Tibial artery (tissue), 4 donors: Measurements from ENCODE around the gene UBALD1.
"Not testable (repeated sequence)": the region's sequence is repeated elsewhere in the genome, so short reads cannot be mapped to it uniquely, and the experiment has no call there.

Experiments used
- DNase-seq, 2 donors: peaks; one replicate each; pipeline ENCODE4 v3.0.0-alpha.2; 2019
- H3K27ac ChIP-seq, 2 donors: fragments of 200-600 bp; sonication (generic) in 1 of 2; 1 replicate in 1 of 2; 2 replicates in 1 of 2; pipeline ENCODE4 v1.5.1; 2018 to 2019; ENCODE audit warnings: mild to moderate bottlenecking in 1 of 2
- H3K27me3 ChIP-seq, 2 donors: fragments of 200-600 bp; sonication (generic) in 1 of 2; one replicate each; pipeline versions ENCODE4 v1.5.1 to v1.6.0; 2016 to 2019
- H3K36me3 ChIP-seq, 3 donors: fragments of 200-600 bp; sonication (generic) in 2 of 3; one replicate each; pipeline ENCODE4 v1.5.1; 2016 to 2019; ENCODE audit warnings: mild to moderate bottlenecking in 2 of 3
- H3K4me1 ChIP-seq, 4 donors: fragments of 200-600 bp; sonication (generic) in 2 of 4; 1 replicate in 3 of 4; 2 replicates in 1 of 4; pipeline ENCODE4 v1.5.1; 2016 to 2019
- H3K4me3 ChIP-seq, 2 donors: fragments of 200-600 bp; sonication (generic) in 1 of 2; 1 replicate in 1 of 2; 2 replicates in 1 of 2; pipeline ENCODE4 v1.5.1; 2018 to 2019; ENCODE audit warnings: mild to moderate bottlenecking in 2 of 2
- H3K9me3 ChIP-seq, 3 donors: fragments of 200-600 bp; sonication (generic) in 1 of 3; one replicate each; pipeline ENCODE4 v1.5.1; 2016 to 2019
- intact Hi-C: fragments of 100-400 bp; cut with DNase I; formaldehyde crosslinking; loops from one replicate; pipeline ENCODE4 v1.15.0; 2023; ENCODE audit warnings: low total_unique reads
- TF ChIP-seq, protein P1 (sequence below), 2 experiments: fragments of 200-600 bp in 1 of 2; fragments of 450-650 bp in 1 of 2; IDR thresholded peaks; one replicate each; pipeline ENCODE4 v1.5.1; 2017 to 2019; ENCODE audit warnings: antibody characterized with exemption in 2 of 2, mild to moderate bottlenecking in 1 of 2, moderate library complexity in 1 of 2

UBALD1 gene

DNA sequence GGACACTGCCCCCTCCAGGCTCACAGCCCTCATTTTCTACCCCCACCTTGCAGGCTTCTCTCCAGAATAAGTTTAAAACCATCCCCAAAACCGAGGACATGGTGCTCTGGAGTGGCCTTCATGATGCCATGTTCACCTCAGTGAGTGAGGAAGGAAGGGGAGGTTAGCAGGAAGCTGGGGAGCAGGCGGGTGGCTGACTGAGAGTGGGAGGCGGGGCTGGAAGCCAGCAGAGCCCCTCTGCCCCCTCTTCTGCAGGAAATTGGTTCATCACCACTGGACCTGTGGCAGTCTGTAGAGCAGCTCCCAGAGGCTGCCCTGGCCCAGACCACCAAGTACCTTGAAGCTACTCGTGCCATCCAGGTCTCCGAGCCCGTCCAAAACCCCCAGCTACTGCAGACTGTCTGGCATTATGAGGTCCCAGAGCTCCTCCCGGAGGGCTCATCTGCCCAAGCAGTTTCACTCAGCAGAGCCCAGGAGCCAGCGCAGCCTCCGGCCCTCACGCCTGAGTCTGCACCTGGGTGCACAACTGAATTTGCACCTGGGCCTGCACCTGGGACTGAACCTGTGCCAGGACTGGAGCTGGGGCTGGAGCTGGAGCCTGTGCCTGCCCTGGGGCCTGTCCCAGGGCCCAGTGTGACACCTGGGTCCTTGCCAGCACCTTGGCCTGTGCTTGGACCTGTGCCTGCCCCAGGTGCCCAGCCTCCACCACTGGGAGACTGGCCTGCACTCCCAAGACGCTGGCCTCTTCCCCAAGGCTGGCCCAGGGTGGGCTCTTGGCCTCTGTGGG lies 39.6 kb downstream of the UBALD1 start:
- DNase-seq: no peak
- no peak overlapping the region for H3K4me3 ChIP-seq

DNA sequence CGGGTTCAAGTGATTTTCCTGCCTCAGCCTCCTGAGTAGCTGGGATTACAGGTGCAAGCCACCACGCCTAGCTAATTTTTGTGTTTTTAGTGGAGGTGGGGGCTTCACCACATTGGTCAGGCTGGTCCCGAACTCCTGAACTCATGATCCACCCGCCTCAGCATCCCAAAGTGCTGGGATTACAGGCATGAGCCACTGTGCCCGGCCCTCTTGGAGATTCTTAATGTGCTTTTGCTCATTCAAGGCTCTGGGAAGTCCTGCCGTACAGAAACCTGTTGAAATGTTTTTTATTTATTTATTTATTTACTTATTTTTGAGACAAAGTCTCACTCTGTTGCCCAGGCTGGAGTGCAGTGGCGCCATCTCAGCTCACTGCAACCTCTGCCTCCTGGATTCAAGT lies 40.8 kb downstream of the UBALD1 start:
- H3K27ac ChIP-seq, intact Hi-C loops, H3K4me1 ChIP-seq, DNase-seq, H3K36me3 ChIP-seq, H3K9me3 ChIP-seq, H3K4me3 ChIP-seq: not testable (repeated sequence)
- peaks cover 0 to 19% of the 10 kb centered on the region in 2 donors for H3K27me3 ChIP-seq

More for the DNA sequence above, 39.6 kb downstream of the UBALD1 start:
- intact Hi-C loops: no loop called here
- Histone ChIP-seq H3K36me3 (no peaks in the 10 kb centered on the region), H3K9me3 (no peaks in the 10 kb centered on the region), H3K4me1 (no peaks in the 10 kb centered on the region), H3K27ac (no peak overlapping the region), H3K27me3 (peaks cover 0 to 15% of the 10 kb centered on the region in 2 donors)
- TF ChIP-seq, protein P1, sequence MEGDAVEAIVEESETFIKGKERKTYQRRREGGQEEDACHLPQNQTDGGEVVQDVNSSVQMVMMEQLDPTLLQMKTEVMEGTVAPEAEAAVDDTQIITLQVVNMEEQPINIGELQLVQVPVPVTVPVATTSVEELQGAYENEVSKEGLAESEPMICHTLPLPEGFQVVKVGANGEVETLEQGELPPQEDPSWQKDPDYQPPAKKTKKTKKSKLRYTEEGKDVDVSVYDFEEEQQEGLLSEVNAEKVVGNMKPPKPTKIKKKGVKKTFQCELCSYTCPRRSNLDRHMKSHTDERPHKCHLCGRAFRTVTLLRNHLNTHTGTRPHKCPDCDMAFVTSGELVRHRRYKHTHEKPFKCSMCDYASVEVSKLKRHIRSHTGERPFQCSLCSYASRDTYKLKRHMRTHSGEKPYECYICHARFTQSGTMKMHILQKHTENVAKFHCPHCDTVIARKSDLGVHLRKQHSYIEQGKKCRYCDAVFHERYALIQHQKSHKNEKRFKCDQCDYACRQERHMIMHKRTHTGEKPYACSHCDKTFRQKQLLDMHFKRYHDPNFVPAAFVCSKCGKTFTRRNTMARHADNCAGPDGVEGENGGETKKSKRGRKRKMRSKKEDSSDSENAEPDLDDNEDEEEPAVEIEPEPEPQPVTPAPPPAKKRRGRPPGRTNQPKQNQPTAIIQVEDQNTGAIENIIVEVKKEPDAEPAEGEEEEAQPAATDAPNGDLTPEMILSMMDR (IDR thresholded peaks at IDR 0.05): no peak

DNA sequence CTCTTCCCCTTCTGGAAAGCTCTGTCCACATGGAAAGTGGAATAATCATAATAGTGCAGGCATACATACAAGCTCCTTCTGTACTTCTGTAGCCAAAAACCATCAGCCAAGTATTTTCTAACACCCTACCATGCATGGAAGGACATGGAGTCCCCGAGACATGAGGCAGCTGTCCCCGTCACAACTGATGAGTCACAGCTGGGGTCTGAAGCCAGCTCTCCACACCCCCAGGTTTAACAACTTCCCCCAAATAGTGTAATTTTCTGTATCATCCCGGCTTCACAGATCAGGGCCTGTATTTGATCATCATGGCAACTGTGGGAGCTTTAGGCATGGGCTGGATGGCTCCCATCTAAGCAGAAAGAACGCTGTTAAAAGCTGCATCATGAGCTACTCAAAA lies 42.0 kb downstream of the UBALD1 start:
- intact Hi-C loops: no loop called here
- H3K4me3 ChIP-seq: no peak overlapping the region
- H3K36me3 ChIP-seq: no peaks in the 10 kb centered on the region
- H3K9me3 ChIP-seq: no peaks in the 10 kb centered on the region
- TF ChIP-seq, protein P1 (IDR thresholded peaks at IDR 0.05): no peak
- no peaks in the 10 kb centered on the region for H3K4me1 ChIP-seq
- no peak for DNase-seq
- no peak overlapping the region for H3K27ac ChIP-seq
- peaks cover 0 to 20% of the 10 kb centered on the region in 2 donors for H3K27me3 ChIP-seq

DNA sequence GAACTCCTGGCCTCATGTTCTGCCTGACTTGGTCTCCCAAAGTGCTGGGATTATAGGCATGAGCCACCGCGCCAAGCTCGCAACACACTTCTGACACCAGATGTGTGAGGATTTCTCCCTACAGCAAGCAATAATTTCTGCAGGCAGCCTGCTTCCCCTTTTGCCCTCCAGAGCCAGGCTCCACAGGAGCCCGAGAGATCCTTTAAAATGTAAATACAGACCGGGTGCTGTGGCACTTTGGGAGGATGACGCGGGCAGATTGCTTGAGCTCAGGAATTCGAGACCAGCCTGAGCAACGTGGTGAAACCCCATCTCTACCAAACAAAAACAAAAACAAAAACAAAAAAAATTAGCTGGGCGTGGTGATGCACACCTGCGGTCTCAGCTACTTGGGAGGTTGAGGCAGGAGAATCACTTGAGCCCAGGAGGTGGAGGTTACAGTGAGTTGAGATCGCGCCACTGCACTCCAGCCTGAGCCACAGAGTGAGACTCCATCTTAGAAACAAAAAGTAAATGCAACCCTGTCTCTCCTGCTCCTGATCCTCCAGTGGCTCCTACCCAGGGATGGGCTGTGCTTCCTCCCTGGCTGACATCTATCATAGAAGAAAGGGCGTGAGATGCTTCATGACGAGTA lies 43.9 kb downstream of the UBALD1 start:
- no peak overlapping the region for H3K4me3 ChIP-seq
- no peak overlapping the region for H3K27ac ChIP-seq
- TF ChIP-seq, protein P1 (IDR thresholded peaks at IDR 0.05): no peak

DNA sequence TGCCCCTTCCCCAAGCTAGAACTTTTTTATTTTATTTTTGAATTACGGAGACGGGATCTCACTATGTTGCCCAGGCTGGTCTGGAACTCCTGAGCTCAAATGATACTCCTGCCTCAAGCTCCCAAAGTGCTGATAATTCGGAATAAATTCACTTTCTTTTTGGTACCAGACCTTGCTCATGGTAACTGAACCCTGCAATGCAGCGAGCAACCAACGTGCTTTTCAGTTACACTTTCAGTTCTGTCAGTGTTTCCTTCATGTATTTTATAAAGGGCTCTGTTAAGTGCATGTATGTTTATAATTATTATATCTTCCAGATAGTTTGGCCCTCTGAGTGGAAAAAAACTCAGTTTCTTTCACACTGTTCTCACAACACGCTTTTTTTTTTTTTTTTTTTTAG lies 44.6 kb downstream of the UBALD1 start:
- H3K4me1 ChIP-seq: no peaks in the 10 kb centered on the region
- no peaks in the 10 kb centered on the region for H3K36me3 ChIP-seq
- intact Hi-C loops: no loop called here
- peaks cover 0 to 12% of the 10 kb centered on the region in 2 donors for H3K27me3 ChIP-seq
- no peaks in the 10 kb centered on the region for H3K9me3 ChIP-seq
- TF ChIP-seq, protein P1 (IDR thresholded peaks at IDR 0.05): no peak
- H3K4me3 ChIP-seq: no peak overlapping the region
- DNase-seq: no peak
- no peak overlapping the region for H3K27ac ChIP-seq

More for the DNA sequence above, 43.9 kb downstream of the UBALD1 start:
- Histone ChIP-seq H3K9me3 (no peaks in the 10 kb centered on the region), H3K4me1 (no peaks in the 10 kb centered on the region), H3K36me3 (no peaks in the 10 kb centered on the region), H3K27me3 (peaks cover 0 to 17% of the 10 kb centered on the region in 2 donors)
- intact Hi-C loops: no loop called here
- no peak for DNase-seq

DNA sequence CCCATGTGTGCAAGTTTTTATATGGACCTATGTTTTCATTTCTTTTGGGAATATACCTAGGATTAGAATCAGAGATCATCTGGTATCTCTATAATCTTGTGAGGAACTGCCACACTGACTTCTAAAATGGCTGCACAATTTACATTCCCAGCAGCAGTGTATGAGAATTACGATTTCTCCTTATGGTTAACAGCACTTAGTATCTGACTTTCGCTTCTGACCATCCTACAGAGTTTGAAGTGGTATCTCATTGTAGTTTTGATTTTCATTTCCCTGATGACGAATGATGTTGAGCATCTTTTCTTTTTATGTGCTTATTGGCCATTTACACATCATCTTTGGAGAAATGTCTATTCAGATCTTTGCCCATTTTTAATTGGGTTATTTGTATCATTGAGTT lies 48.5 kb downstream of the UBALD1 start:
- no peaks in the 10 kb centered on the region for H3K4me1 ChIP-seq
- H3K9me3 ChIP-seq: no peaks in the 10 kb centered on the region
- peaks cover 0 to 5% of the 10 kb centered on the region in 2 donors for H3K27me3 ChIP-seq
- H3K4me3 ChIP-seq: no peak overlapping the region
- H3K27ac ChIP-seq: no peak overlapping the region
- no peaks in the 10 kb centered on the region for H3K36me3 ChIP-seq
- TF ChIP-seq, protein P1 (IDR thresholded peaks at IDR 0.05): no peak
- intact Hi-C loops: no loop called here
- no peak for DNase-seq
